ENCODE data around the gene NPRL2. TPM values are rescaled to one million over a fixed set of nuclear protein-coding genes. Genes with fewer than 3 reads are reported as not detected.
A peak's percentile ranks its signal among the peaks of the same experiment; 100 is the strongest.

NPRL2 gene
- total and polyA plus RNA-seq, 2 of the 13 experiments (the other 11 are each of a cell fraction or from before 2014, with no cell fraction given) = 30.6 to 51.4 TPM

DNA sequence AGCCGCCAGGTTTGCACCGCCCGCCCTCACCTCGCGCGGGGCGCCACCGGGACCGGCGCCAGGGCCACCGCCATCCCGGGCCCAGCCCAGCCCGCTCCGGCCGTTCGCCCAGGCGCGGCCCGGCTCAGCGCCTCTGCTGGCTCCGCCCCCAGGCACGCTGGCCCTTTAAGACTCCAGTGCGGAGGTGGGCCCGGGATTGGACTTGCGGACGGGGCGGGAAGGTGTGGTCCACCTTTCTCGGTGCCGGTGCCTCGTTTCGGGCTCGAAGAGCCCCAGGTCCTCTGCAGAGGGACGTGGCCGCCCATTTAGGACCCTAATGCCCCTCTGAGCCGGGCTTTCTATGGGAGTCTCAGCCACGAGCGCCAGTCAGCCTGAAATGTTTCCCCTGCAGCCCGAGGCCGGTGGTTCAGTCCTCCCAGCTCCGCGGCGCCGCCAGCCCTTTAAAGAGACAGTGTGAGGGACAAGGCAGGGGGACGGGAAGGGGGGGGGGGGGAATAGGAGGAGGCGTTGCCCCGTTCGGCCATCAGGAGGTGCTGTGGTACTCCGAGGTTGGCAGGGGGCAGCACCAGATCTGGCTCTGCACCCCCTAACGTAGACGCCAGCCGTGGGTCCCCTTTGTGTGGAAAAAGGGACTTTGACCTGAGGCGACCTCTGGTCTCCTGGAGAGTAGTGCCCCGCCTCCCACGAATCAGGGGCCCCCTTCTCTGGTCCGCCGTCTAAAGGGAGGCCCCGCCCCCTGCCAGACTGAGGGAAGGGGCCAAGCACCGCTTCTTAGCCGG lies 29.1 kb downstream of the NPRL2 start (continued):
- TF ChIP-seq EP300 (IDR thresholded peaks at IDR 0.05; ENCODE audit: low read depth in 2 of 2, low read length in 2 of 2) = peak in 1 of 2 experiments; percentile 64; a peak in 1 of 4 replicates
- TF ChIP-seq EP300 (CRISPR knock-in tag; IDR thresholded peaks at IDR 0.05; ENCODE audit: borderline replicate concordance) = no peak
- TF ChIP-seq ZNF839 (CRISPR knock-in tag; IDR thresholded peaks at IDR 0.05; ENCODE audit: borderline replicate concordance) = 0 out of 2 replicates have a peak, but pooled peaks have one; percentile 59
- TF ChIP-seq, protein P1, sequence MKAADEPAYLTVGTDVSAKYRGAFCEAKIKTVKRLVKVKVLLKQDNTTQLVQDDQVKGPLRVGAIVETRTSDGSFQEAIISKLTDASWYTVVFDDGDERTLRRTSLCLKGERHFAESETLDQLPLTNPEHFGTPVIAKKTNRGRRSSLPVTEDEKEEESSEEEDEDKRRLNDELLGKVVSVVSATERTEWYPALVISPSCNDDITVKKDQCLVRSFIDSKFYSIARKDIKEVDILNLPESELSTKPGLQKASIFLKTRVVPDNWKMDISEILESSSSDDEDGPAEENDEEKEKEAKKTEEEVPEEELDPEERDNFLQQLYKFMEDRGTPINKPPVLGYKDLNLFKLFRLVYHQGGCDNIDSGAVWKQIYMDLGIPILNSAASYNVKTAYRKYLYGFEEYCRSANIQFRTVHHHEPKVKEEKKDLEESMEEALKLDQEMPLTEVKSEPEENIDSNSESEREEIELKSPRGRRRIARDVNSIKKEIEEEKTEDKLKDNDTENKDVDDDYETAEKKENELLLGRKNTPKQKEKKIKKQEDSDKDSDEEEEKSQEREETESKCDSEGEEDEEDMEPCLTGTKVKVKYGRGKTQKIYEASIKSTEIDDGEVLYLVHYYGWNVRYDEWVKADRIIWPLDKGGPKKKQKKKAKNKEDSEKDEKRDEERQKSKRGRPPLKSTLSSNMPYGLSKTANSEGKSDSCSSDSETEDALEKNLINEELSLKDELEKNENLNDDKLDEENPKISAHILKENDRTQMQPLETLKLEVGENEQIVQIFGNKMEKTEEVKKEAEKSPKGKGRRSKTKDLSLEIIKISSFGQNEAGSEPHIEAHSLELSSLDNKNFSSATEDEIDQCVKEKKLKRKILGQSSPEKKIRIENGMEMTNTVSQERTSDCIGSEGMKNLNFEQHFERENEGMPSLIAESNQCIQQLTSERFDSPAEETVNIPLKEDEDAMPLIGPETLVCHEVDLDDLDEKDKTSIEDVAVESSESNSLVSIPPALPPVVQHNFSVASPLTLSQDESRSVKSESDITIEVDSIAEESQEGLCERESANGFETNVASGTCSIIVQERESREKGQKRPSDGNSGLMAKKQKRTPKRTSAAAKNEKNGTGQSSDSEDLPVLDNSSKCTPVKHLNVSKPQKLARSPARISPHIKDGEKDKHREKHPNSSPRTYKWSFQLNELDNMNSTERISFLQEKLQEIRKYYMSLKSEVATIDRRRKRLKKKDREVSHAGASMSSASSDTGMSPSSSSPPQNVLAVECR (CRISPR knock-in tag; IDR thresholded peaks at IDR 0.05; ENCODE audit: borderline replicate concordance) = peak; percentile 32; the same call in 1 of the 2 replicates
- TF ChIP-seq, protein P2, sequence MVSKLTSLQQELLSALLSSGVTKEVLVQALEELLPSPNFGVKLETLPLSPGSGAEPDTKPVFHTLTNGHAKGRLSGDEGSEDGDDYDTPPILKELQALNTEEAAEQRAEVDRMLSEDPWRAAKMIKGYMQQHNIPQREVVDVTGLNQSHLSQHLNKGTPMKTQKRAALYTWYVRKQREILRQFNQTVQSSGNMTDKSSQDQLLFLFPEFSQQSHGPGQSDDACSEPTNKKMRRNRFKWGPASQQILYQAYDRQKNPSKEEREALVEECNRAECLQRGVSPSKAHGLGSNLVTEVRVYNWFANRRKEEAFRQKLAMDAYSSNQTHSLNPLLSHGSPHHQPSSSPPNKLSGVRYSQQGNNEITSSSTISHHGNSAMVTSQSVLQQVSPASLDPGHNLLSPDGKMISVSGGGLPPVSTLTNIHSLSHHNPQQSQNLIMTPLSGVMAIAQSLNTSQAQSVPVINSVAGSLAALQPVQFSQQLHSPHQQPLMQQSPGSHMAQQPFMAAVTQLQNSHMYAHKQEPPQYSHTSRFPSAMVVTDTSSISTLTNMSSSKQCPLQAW (CRISPR knock-in tag; IDR thresholded peaks at IDR 0.05) = no peak
- TF ChIP-seq ZFP36L2 (CRISPR knock-in tag; IDR thresholded peaks at IDR 0.05) = no peak
- TF ChIP-seq CREB1 (IDR thresholded peaks at IDR 0.05) = no peak
- peak; percentile 56; the same call in 1 of the 2 replicates for TF ChIP-seq CREB1 (CRISPR knock-in tag; IDR thresholded peaks at IDR 0.05)
- TF ChIP-seq, protein P3, sequence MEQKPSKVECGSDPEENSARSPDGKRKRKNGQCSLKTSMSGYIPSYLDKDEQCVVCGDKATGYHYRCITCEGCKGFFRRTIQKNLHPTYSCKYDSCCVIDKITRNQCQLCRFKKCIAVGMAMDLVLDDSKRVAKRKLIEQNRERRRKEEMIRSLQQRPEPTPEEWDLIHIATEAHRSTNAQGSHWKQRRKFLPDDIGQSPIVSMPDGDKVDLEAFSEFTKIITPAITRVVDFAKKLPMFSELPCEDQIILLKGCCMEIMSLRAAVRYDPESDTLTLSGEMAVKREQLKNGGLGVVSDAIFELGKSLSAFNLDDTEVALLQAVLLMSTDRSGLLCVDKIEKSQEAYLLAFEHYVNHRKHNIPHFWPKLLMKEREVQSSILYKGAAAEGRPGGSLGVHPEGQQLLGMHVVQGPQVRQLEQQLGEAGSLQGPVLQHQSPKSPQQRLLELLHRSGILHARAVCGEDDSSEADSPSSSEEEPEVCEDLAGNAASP (CRISPR knock-in tag; IDR thresholded peaks at IDR 0.05; ENCODE audit: borderline replicate concordance) = peak; percentile 92; the same call in 1 of the 2 replicates
- no peak for TF ChIP-seq ZNF468 (CRISPR knock-in tag; IDR thresholded peaks at IDR 0.05)
- TF ChIP-seq RFXANK (CRISPR knock-in tag; IDR thresholded peaks at IDR 0.05) = 0 out of 2 replicates have a peak, but pooled peaks have one; percentile 9
- TF ChIP-seq, protein P4, sequence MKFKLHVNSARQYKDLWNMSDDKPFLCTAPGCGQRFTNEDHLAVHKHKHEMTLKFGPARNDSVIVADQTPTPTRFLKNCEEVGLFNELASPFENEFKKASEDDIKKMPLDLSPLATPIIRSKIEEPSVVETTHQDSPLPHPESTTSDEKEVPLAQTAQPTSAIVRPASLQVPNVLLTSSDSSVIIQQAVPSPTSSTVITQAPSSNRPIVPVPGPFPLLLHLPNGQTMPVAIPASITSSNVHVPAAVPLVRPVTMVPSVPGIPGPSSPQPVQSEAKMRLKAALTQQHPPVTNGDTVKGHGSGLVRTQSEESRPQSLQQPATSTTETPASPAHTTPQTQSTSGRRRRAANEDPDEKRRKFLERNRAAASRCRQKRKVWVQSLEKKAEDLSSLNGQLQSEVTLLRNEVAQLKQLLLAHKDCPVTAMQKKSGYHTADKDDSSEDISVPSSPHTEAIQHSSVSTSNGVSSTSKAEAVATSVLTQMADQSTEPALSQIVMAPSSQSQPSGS (CRISPR knock-in tag; IDR thresholded peaks at IDR 0.05) = peak; percentile 38; the same call in 1 of the 2 replicates
- TF ChIP-seq ZNF496 (CRISPR knock-in tag; IDR thresholded peaks at IDR 0.05; ENCODE audit: insufficient replicate concordance) = no peak
- TF ChIP-seq RFX3 (CRISPR knock-in tag; IDR thresholded peaks at IDR 0.05) = no peak
- TF ChIP-seq ZBTB7B (CRISPR knock-in tag; IDR thresholded peaks at IDR 0.05) = peak; percentile 73
- no peak for TF ChIP-seq AHR (CRISPR knock-in tag; IDR thresholded peaks at IDR 0.05)
- TF ChIP-seq KLF16 (CRISPR knock-in tag; IDR thresholded peaks at IDR 0.05) = peak in 1 of 2 experiments; percentile 11; a peak in 1 of 4 replicates
- TF ChIP-seq RXRB (CRISPR knock-in tag; IDR thresholded peaks at IDR 0.05; ENCODE audit: borderline replicate concordance) = peak; percentile 77
- peak; percentile 30; the same call in 1 of the 3 replicates for TF ChIP-seq MXI1 (IDR thresholded peaks at IDR 0.05; ENCODE audit: borderline replicate concordance, low read depth, low read length)
- TF ChIP-seq ZNF317 (CRISPR knock-in tag; IDR thresholded peaks at IDR 0.05) = 0 out of 2 replicates have a peak, but pooled peaks have one; percentile 30
- no peak for TF ChIP-seq HDAC6 (IDR thresholded peaks at IDR 0.05; ENCODE audit: low read depth, low read length)

Measured in HepG2 (cell line).